Right lobe of liver (tissue), 4 donors: ENCODE data around the gene CPXM2.

Source experiments
- CTCF ChIP-seq, 4 donors: fragments of 200-600 bp in 3 of 4; fragments of 450-650 bp in 1 of 4; IDR thresholded peaks; one replicate each; pipeline versions ENCODE4 v1.5.1 to v1.8.0; 2016 to 2022; ENCODE audit warnings: antibody characterized with exemption in 4 of 4, mild to moderate bottlenecking in 2 of 4
- POLR2A ChIP-seq: fragments of 450-650 bp; IDR thresholded peaks from one replicate; pipeline ENCODE4 v1.6.1; 2017; ENCODE audit warnings: antibody characterized with exemption, mild to moderate bottlenecking
- donor health status: DM: no; HTN: no; CAD: no.
- donor health status: DM: no; HTN: no; CAD: no.
- donor health status: DM: no; HTN: yes; CAD: no.

- TF ChIP-seq POLR2A (no peak), CTCF (IDR thresholded peaks at IDR 0.05) (no peak)
These were observed 109.1 kb downstream of the CPXM2 start for GRCh38 chr10:123782549-123782948.
